ENCODE results near the gene USP11.

GRCh38 chrX:47196098-47196497, 36.7 kb upstream of the USP11 start:
- TF ChIP-seq POLR2A (IDR thresholded peaks at IDR 0.05; ENCODE audit: low read length) (no peak), GATA1 (IDR thresholded peaks at IDR 0.05; ENCODE audit: low read depth, low read length) (no peak)

All from erythroblast (primary cell).